Naive thymus-derived CD8-positive, alpha-beta T cell (primary cell): Measurements from ENCODE around the gene CRTAC1. TPM values are rescaled to one million over a fixed set of nuclear protein-coding genes. Genes with fewer than 3 reads are reported as not detected.

Experiments
- ATAC-seq, 2 donors: fragments of 150-1000 bp; cut with Tn5 transposase in 1 of 2; sonication (Bioruptor Pico), chemical (Tn5 transposase) in 1 of 2; 1 replicate in 1 of 2; 2 replicates in 1 of 2; pipeline ENCODE4 v1.10.0; 2021; ENCODE audit warnings: mild to moderate bottlenecking in 2 of 2, moderate library complexity in 2 of 2
- POLR2A ChIA-PET: fragments of 350-600 bp; sonication (Branson Sonifier 250); formaldehyde crosslinking; loops from one replicate; lab custom pipeline; 2021; ENCODE audit warnings: antibody characterized with exemption; lab: Charles Lee
- DNase-seq, 10 donors: peaks; one replicate each; pipeline versions ENCODE4 v3.0.0 to v3.0.0-alpha.2; 2020 to 2022
- H3K27ac Mint-ChIP-seq, 10 donors: one replicate each; pipeline ENCODE4 v1.8.0; 2020 to 2022; ENCODE audit warnings: mild to moderate bottlenecking in 10 of 10, mixed read lengths in 10 of 10, moderate library complexity in 4 of 10, inconsistent platforms in 1 of 10
- H3K27me3 Mint-ChIP-seq, 5 donors: one replicate each; pipeline ENCODE4 v1.8.0; 2021 to 2022; ENCODE audit warnings: mixed read lengths in 5 of 5
- H3K36me3 Mint-ChIP-seq, 3 donors: one replicate each; pipeline ENCODE4 v1.8.0; 2020 to 2022; ENCODE audit warnings: mixed read lengths in 3 of 3, mild to moderate bottlenecking in 2 of 3, inconsistent platforms in 1 of 3
- H3K4me1 Mint-ChIP-seq, 4 donors: one replicate each; pipeline ENCODE4 v1.8.0; 2021 to 2022; ENCODE audit warnings: mixed read lengths in 4 of 4
- H3K4me3 Mint-ChIP-seq, 10 donors: one replicate each; pipeline ENCODE4 v1.8.0; 2020 to 2022; ENCODE audit warnings: mild to moderate bottlenecking in 10 of 10, mixed read lengths in 10 of 10, moderate library complexity in 6 of 10, inconsistent platforms in 1 of 10
- H3K9me3 Mint-ChIP-seq, 9 donors: one replicate each; pipeline ENCODE4 v1.8.0; 2020 to 2022; ENCODE audit warnings: mixed read lengths in 9 of 9, mild to moderate bottlenecking in 3 of 9, inconsistent platforms in 1 of 9, moderate library complexity in 1 of 9
- polyA plus RNA-seq, 3 donors: library from polyadenylated mRNA; unstranded; fragments of 300-500 nt; fragmentation: Illumina TruSeq; gene quantifications; one replicate each; pipeline ENCODE4 v1.2.3, GENCODE V29; 2021
- total RNA-seq, 8 experiments: library from RNA in 2 of 8; stranded (reverse) in 2 of 8; gene quantifications; one replicate each; pipeline ENCODE4 v1.2.3 and lab custom pipeline; 2021 to 2026

The CRTAC1 gene
- total and polyA plus RNA-seq, 5 experiments from 2014 or later = not detected

- no peak for DNase-seq
- no peaks in the 10 kb centered on the region for H3K4me1 Mint-ChIP-seq
- H3K36me3 Mint-ChIP-seq = peaks cover 0 to 15% (median 0%) of the 10 kb centered on the region in 3 donors
- H3K27me3 Mint-ChIP-seq = peaks cover 4 to 13% (median 7%) of the 10 kb centered on the region in 5 donors
- H3K4me3 Mint-ChIP-seq = no peak overlapping the region
- H3K9me3 Mint-ChIP-seq = peaks cover 0 to 21% (median 9%) of the 10 kb centered on the region in 9 donors
- no peak overlapping the region for H3K27ac Mint-ChIP-seq
- POLR2A ChIA-PET = no interaction called here
- ATAC-seq = no peak
Observed at GRCh38 chr10:97999066-97999922, 31.1 kb downstream of the CRTAC1 start.

GRCh38 chr10:97991871-97992270 lies 38.5 kb downstream of the CRTAC1 start:
- no peak overlapping the region for H3K27ac Mint-ChIP-seq
- peaks cover 18 to 52% (median 30%) of the 10 kb centered on the region in 5 donors for H3K27me3 Mint-ChIP-seq
- no peaks in the 10 kb centered on the region for H3K36me3 Mint-ChIP-seq
- peaks cover 0 to 5% (median 0%) of the 10 kb centered on the region in 9 donors for H3K9me3 Mint-ChIP-seq
- ATAC-seq = no peak
- no peaks in the 10 kb centered on the region for H3K4me1 Mint-ChIP-seq
- POLR2A ChIA-PET = no interaction called here
- no peak for DNase-seq
- H3K4me3 Mint-ChIP-seq = no peak overlapping the region

GRCh38 chr10:97981816-97982215 lies 48.6 kb downstream of the CRTAC1 start:
- no peak overlapping the region for H3K4me3 Mint-ChIP-seq
- POLR2A ChIA-PET = no interaction called here
- peaks cover 19 to 91% (median 39%) of the 10 kb centered on the region in 5 donors for H3K27me3 Mint-ChIP-seq
- H3K4me1 Mint-ChIP-seq = no peaks in the 10 kb centered on the region
- ATAC-seq (no peak), DNase-seq (no peak)
- no peak overlapping the region for H3K27ac Mint-ChIP-seq
- peaks cover 0 to 3% (median 0%) of the 10 kb centered on the region in 9 donors for H3K9me3 Mint-ChIP-seq
- no peaks in the 10 kb centered on the region for H3K36me3 Mint-ChIP-seq

GRCh38 chr10:97977673-97978072 lies 52.7 kb downstream of the CRTAC1 start:
- no peaks in the 10 kb centered on the region for H3K36me3 Mint-ChIP-seq
- H3K4me3 Mint-ChIP-seq = no peak overlapping the region
- DNase-seq (no peak), ATAC-seq (no peak)
- H3K27ac Mint-ChIP-seq = no peak overlapping the region
- H3K9me3 Mint-ChIP-seq = peaks cover 0 to 3% (median 0%) of the 10 kb centered on the region in 9 donors
- H3K4me1 Mint-ChIP-seq = peaks cover 0 to 3% (median 0%) of the 10 kb centered on the region in 4 donors
- POLR2A ChIA-PET = no interaction called here
- H3K27me3 Mint-ChIP-seq = peaks cover 34 to 81% (median 55%) of the 10 kb centered on the region in 5 donors

- no peaks in the 10 kb centered on the region for H3K36me3 Mint-ChIP-seq
- no peak overlapping the region for H3K4me3 Mint-ChIP-seq
- H3K27me3 Mint-ChIP-seq = peaks cover 35 to 79% (median 53%) of the 10 kb centered on the region in 5 donors
- POLR2A ChIA-PET = no interaction called here
- H3K27ac Mint-ChIP-seq = no peak overlapping the region
- ATAC-seq (no peak), DNase-seq (no peak)
- peaks cover 0 to 3% (median 0%) of the 10 kb centered on the region in 4 donors for H3K4me1 Mint-ChIP-seq
- peaks cover 0 to 3% (median 0%) of the 10 kb centered on the region in 9 donors for H3K9me3 Mint-ChIP-seq
Observed at GRCh38 chr10:97975598-97975997, 54.8 kb downstream of the CRTAC1 start.

GRCh38 chr10:97974526-97975525 lies 55.6 kb downstream of the CRTAC1 start:
- POLR2A ChIA-PET = no interaction called here
- peaks cover 36 to 79% (median 59%) of the 10 kb centered on the region in 5 donors for H3K27me3 Mint-ChIP-seq
- no peak overlapping the region for H3K27ac Mint-ChIP-seq
- peaks cover 0 to 3% (median 0%) of the 10 kb centered on the region in 9 donors for H3K9me3 Mint-ChIP-seq
- DNase-seq (no peak), ATAC-seq (no peak)
- no peaks in the 10 kb centered on the region for H3K36me3 Mint-ChIP-seq
- peak overlapping the region in 3 of 10 donors; percentile 28 to 44 (median 30) for H3K4me3 Mint-ChIP-seq
- peaks cover 0 to 3% (median 0%) of the 10 kb centered on the region in 4 donors for H3K4me1 Mint-ChIP-seq

- ATAC-seq = peak in 1 of 2 donors; percentile 46
- H3K4me3 Mint-ChIP-seq = peak overlapping the region in 4 of 10 donors; percentile 28 to 58 (median 44)
- peaks cover 42 to 81% (median 62%) of the 10 kb centered on the region in 5 donors for H3K27me3 Mint-ChIP-seq
- no peak for DNase-seq
- H3K27ac Mint-ChIP-seq = peak overlapping the region in 1 of 10 donors; percentile 30
- peaks cover 0 to 3% (median 0%) of the 10 kb centered on the region in 9 donors for H3K9me3 Mint-ChIP-seq
- peaks cover 0 to 3% (median 0%) of the 10 kb centered on the region in 4 donors for H3K4me1 Mint-ChIP-seq
- no peaks in the 10 kb centered on the region for H3K36me3 Mint-ChIP-seq
- POLR2A ChIA-PET = no interaction called here
Observed at GRCh38 chr10:97974100-97974499, 56.3 kb downstream of the CRTAC1 start.

GRCh38 chr10:97969538-97970079 lies 60.8 kb downstream of the CRTAC1 start:
- no peak overlapping the region for H3K27ac Mint-ChIP-seq
- POLR2A ChIA-PET = no interaction called here
- no peaks in the 10 kb centered on the region for H3K9me3 Mint-ChIP-seq
- H3K4me1 Mint-ChIP-seq = peaks cover 0 to 3% (median 0%) of the 10 kb centered on the region in 4 donors
- ATAC-seq = no peak
- H3K27me3 Mint-ChIP-seq = peaks cover 26 to 63% (median 53%) of the 10 kb centered on the region in 5 donors
- DNase-seq = no peak
- H3K36me3 Mint-ChIP-seq = no peaks in the 10 kb centered on the region
- H3K4me3 Mint-ChIP-seq = no peak overlapping the region

GRCh38 chr10:97964748-97965147 lies 65.7 kb downstream of the CRTAC1 start:
- no peak overlapping the region for H3K4me3 Mint-ChIP-seq
- H3K27ac Mint-ChIP-seq = no peak overlapping the region
- POLR2A ChIA-PET = no interaction called here
- ATAC-seq (no peak), DNase-seq (no peak)
- H3K9me3 Mint-ChIP-seq = no peaks in the 10 kb centered on the region
- peaks cover 0 to 3% (median 0%) of the 10 kb centered on the region in 4 donors for H3K4me1 Mint-ChIP-seq
- peaks cover 24 to 61% (median 49%) of the 10 kb centered on the region in 5 donors for H3K27me3 Mint-ChIP-seq
- H3K36me3 Mint-ChIP-seq = no peaks in the 10 kb centered on the region

GRCh38 chr10:97961945-97962344 lies 68.5 kb downstream of the CRTAC1 start:
- POLR2A ChIA-PET = no interaction called here
- ATAC-seq (no peak), DNase-seq (no peak)
- H3K4me1 Mint-ChIP-seq = peaks cover 0 to 3% (median 0%) of the 10 kb centered on the region in 4 donors
- H3K27ac Mint-ChIP-seq = no peak overlapping the region
- peaks cover 22 to 63% (median 48%) of the 10 kb centered on the region in 5 donors for H3K27me3 Mint-ChIP-seq
- no peaks in the 10 kb centered on the region for H3K9me3 Mint-ChIP-seq
- H3K4me3 Mint-ChIP-seq = no peak overlapping the region
- H3K36me3 Mint-ChIP-seq = no peaks in the 10 kb centered on the region

- no peaks in the 10 kb centered on the region for H3K9me3 Mint-ChIP-seq
- ATAC-seq (no peak), DNase-seq (no peak)
- H3K27me3 Mint-ChIP-seq = peaks cover 22 to 72% (median 43%) of the 10 kb centered on the region in 5 donors
- H3K4me1 Mint-ChIP-seq = peaks cover 0 to under 1% (median 0%) of the 10 kb centered on the region in 4 donors
- no peak overlapping the region for H3K4me3 Mint-ChIP-seq
- POLR2A ChIA-PET = no interaction called here
- H3K36me3 Mint-ChIP-seq = no peaks in the 10 kb centered on the region
- H3K27ac Mint-ChIP-seq = no peak overlapping the region
Observed at GRCh38 chr10:97960269-97961056, 70.0 kb downstream of the CRTAC1 start.
